A673 (cell line): ENCODE measurements around the gene PI3.

Source experiments
- CTCF ChIP-seq: fragments of 300-800, 200-600 bp; sonication (generic); conservative IDR thresholded peaks from 2 replicates; pipeline ENCODE4 v1.5.1; 2017; ENCODE audit warnings: low read depth, mild to moderate bottlenecking, antibody characterized with exemption, low read length, moderate library complexity, mixed read lengths
- EZH2 ChIP-seq: fragments of 200-600 bp; sonication (generic); IDR thresholded peaks from 2 replicates; pipeline ENCODE4 v1.6.1; 2017; ENCODE audit warnings: borderline replicate concordance, low read depth, mild to moderate bottlenecking, mixed read lengths, antibody characterized with exemption, low read length; ENCODE audit not compliant: poor library complexity, severe bottlenecking

- TF ChIP-seq CTCF, result no peak
- no peak for TF ChIP-seq EZH2
Measured at GRCh38 chr20:45193331-45193730, 18.6 kb downstream of the PI3 start.
